GM10248 (cell line): Measurements from ENCODE around the gene WDR48.

Experiments
- CTCF ChIA-PET: fragments of 300-600 bp; sonication (Branson Sonifier 250); formaldehyde crosslinking; extraction: SDS; loops from one replicate; lab custom pipeline; 2021; ENCODE audit warnings: antibody characterized with exemption; lab: Yijun Ruan, JAX
- POLR2A ChIA-PET: fragments of 350-650 bp; sonication (Branson Sonifier 250); formaldehyde crosslinking; extraction: SDS; loops from one replicate; lab custom pipeline; 2020; ENCODE audit warnings: antibody characterized with exemption; lab: Yijun Ruan, JAX
- DNase-seq: peaks from one replicate; pipeline ENCODE4 v3.0.0; 2012; ENCODE audit errors: extremely low spot score
- TF ChIP-seq, protein P1 (sequence below): IDR thresholded peaks from 2 replicates; pipeline ENCODE4 v1.5.1; 2012; ENCODE audit warnings: mild to moderate bottlenecking, low read depth; ENCODE audit errors: extremely low read depth, missing control alignments, control extremely low read depth

The WDR48 gene

GRCh38 chr3:39106281-39106811 lies 54.5 kb downstream of the WDR48 start:
- TF ChIP-seq, protein P1, sequence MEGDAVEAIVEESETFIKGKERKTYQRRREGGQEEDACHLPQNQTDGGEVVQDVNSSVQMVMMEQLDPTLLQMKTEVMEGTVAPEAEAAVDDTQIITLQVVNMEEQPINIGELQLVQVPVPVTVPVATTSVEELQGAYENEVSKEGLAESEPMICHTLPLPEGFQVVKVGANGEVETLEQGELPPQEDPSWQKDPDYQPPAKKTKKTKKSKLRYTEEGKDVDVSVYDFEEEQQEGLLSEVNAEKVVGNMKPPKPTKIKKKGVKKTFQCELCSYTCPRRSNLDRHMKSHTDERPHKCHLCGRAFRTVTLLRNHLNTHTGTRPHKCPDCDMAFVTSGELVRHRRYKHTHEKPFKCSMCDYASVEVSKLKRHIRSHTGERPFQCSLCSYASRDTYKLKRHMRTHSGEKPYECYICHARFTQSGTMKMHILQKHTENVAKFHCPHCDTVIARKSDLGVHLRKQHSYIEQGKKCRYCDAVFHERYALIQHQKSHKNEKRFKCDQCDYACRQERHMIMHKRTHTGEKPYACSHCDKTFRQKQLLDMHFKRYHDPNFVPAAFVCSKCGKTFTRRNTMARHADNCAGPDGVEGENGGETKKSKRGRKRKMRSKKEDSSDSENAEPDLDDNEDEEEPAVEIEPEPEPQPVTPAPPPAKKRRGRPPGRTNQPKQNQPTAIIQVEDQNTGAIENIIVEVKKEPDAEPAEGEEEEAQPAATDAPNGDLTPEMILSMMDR: no peak
- ChIA-PET POLR2A (no interaction called here), CTCF (interaction anchor here (0.7 to 1.3 kb wide), 5 partner anchors 55 to 186 kb away, joined by 3 to 4 read pairs (median 4); no protein-coding TSS in a partner anchor)
- no peak for DNase-seq

- peak; percentile 47 for DNase-seq
- ChIA-PET CTCF (interaction anchor here (0.9 to 2.8 kb wide), 6 partner anchors 10 to 185 kb away, joined by 3 to 17 read pairs (median 4); no protein-coding TSS in a partner anchor), POLR2A (no interaction called here)
- TF ChIP-seq, protein P1: no peak
Measured at GRCh38 chr3:39106851-39107387, 55.1 kb downstream of the WDR48 start.

DNA sequence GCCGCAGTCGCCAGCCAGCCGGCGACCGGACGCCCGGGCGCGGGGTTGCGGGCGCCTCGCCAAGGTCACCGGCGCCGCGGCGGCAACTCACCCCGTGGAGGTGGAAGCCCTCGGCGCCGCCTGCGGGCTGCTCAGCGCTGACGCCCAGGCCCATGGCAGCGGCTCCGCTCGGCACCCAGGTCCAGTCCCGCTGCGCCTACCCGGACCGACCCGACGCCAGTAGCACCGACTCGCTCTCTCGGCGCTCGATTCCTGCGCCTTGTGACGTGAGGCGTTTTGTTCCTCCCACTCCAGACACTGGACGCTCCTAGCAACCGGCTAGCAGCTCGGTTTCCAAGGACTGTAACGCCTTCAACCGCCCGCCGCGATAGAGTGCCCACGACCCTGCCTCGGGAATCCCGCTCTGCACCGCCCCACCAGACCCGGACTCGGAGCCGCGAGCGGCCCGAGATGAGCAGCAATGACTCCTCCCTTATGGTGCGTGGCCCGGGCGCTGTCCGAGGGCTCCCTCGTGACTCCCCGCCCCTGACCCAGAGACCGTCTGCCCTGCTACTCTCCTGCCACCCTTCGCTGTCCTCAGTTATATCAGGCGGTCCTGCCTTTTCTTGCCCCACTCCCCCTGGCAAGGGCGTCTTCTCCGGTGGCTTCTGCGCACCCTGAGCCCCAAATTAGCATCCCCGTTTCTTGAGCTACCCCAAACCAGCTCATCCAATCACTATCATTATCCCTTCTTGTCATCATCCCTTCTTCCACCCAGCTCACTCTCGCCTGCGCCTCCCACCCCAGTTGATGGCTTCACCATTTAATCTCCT lies 55.8 kb downstream of the WDR48 start, which contains the start of the genes GORASP1 and TTC21A:
Gene GORASP1 (minus strand): TSS at position 240 of the 812 bp plus-strand sequence. CDS start 86 bp downstream, at position 154.
Gene TTC21A (plus strand): TSS at position 293 of the 812 bp plus-strand sequence. CDS start 158 bp downstream, at position 451.
- ChIA-PET CTCF (interaction anchor here (1.0 to 2.8 kb wide), 7 partner anchors 11 to 180 kb away, joined by 3 to 17 read pairs (median 4); no protein-coding TSS in a partner anchor), POLR2A (interaction anchor here (1.1 kb wide), 1 partner anchor 70 kb away, joined by 5 read pairs; no protein-coding TSS in a partner anchor)
- TF ChIP-seq, protein P1: no peak
- DNase-seq: peak; percentile 88

- POLR2A ChIA-PET: interaction anchor here (1.1 to 1.9 kb wide), 2 partner anchors 28 to 69 kb away, joined by 5 to 6 read pairs; no protein-coding TSS in a partner anchor
- TF ChIP-seq, protein P1: no peak
Measured at GRCh38 chr3:39108200-39108710, 56.4 kb downstream of the WDR48 start.

DNA sequence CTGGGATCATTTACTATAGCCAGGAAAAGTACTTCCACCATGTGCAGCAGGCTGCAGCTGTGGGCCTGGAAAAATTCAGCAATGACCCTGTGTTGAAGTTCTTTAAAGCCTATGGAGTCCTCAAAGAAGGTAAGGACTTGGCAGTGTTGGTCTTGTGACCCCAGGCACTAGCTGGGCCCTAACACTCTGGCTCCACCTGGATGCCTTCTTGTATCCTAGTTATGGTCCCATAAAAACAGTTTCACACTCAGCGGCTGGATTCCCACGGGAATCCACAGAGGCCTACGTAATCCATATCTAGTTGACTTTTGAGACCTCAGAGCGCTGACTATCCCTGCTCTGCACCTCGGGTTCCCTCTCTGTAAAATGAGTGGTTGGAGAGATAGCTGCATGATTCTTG lies 57.3 kb downstream of the WDR48 start:
- no peak for DNase-seq
- ChIA-PET CTCF (interaction anchor here (1.0 to 2.8 kb wide), 11 partner anchors 17 to 183 kb away, joined by 3 to 17 read pairs (median 4); partner anchors contain the start of gene XIRP1), POLR2A (interaction anchor here (1.9 kb wide), 1 partner anchor 27 kb away, joined by 6 read pairs; no protein-coding TSS in a partner anchor)
- TF ChIP-seq, protein P1: no peak

More at GRCh38 chr3:39108200-39108710, 56.4 kb downstream of the WDR48 start:
- peak; percentile 74 for DNase-seq
- CTCF ChIA-PET: interaction anchor here (1.0 to 2.8 kb wide), 10 partner anchors 11 to 184 kb away, joined by 3 to 17 read pairs (median 4); no protein-coding TSS in a partner anchor
